HFFc6 (cell line): ENCODE measurements around the gene BUB3. TPM values are rescaled to one million over a fixed set of nuclear protein-coding genes. Genes with fewer than 3 reads are reported as not detected.

Experiments used
- DNase-seq: peaks from one replicate; pipeline ENCODE4 v3.0.0-alpha.2; 2018
- H3K27ac Mint-ChIP-seq: 2 replicates; pipeline ENCODE4 v1.8.0; 2020; ENCODE audit warnings: mild to moderate bottlenecking, mixed read lengths
- H3K27me3 Mint-ChIP-seq: 2 replicates; pipeline ENCODE4 v1.8.0; 2021; ENCODE audit warnings: mild to moderate bottlenecking, moderate library complexity, mixed read lengths; ENCODE audit not compliant: insufficient read depth
- H3K36me3 Mint-ChIP-seq: 2 replicates; pipeline ENCODE4 v1.8.0; 2021; ENCODE audit warnings: low read depth, mixed read lengths
- H3K4me1 Mint-ChIP-seq: 2 replicates; pipeline ENCODE4 v1.8.0; 2020; ENCODE audit warnings: low read depth, mixed read lengths
- H3K4me3 Mint-ChIP-seq: 2 replicates; pipeline ENCODE4 v1.8.0; 2020; ENCODE audit warnings: mild to moderate bottlenecking, moderate library complexity, mixed read lengths
- H3K9me3 Mint-ChIP-seq: 2 replicates; pipeline ENCODE4 v1.8.0; 2020; ENCODE audit warnings: mild to moderate bottlenecking, mixed read lengths
- CTCF ChIP-seq: fragments of 200-600 bp; sonication (generic); IDR thresholded peaks from 2 replicates; pipeline ENCODE4 v1.5.0; 2021; ENCODE audit warnings: antibody characterized with exemption, mild to moderate bottlenecking
- total RNA-seq, 6 experiments: library from RNA; stranded (reverse); fragmentation: NEBNext Ultra II Directional; extraction: Animal tissue kit (Norgen Biotek cat#: 25700); gene quantifications; 2 replicates in 1 of 6; 3 replicates in 5 of 6; pipeline ENCODE4 v1.2.3, GENCODE V29; 2021

The BUB3 gene
- total RNA-seq, 6 experiments from 2014 or later: 154 to 214 (median 202) TPM

DNA sequence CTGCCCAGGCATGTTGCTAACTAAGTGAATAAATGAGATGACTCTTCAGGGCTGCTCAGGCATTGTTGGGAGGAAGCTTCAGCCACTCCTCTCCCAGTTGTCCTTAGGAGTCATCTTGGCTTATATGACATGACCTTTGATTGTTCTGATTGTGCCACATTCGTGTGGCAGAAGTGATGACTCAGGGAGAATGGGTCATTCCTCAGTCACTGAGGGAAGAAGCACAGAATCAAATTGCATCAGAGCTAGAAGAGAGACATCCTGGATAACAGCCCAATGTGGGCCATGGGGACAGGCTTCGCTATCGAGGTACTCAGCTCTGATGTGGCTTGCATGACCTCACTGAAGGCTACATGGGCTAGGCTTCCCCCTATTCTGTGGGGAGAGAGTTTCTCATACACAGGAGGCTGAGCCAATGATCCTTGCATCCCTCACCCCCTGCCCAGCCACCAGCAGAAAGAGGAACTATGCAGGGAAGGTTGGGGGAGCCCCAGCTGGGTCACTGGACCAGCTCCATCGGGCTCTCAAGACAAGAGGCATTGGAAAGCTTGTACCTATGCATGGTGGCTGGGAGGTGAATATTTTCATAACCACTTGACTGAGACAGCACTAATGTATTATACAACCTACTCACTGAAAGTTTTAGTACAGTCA is 24.5 kb upstream of the BUB3 start:
- H3K9me3 Mint-ChIP-seq: no peaks in the 10 kb centered on the region
- H3K4me1 Mint-ChIP-seq: peaks cover 20% of the 10 kb centered on the region
- no peak for TF ChIP-seq CTCF
- no peaks in the 10 kb centered on the region for H3K36me3 Mint-ChIP-seq
- no peak overlapping the region for H3K27ac Mint-ChIP-seq
- no peak overlapping the region for H3K4me3 Mint-ChIP-seq
- no peak for DNase-seq
- peaks cover 39% of the 10 kb centered on the region for H3K27me3 Mint-ChIP-seq

- Mint-ChIP-seq H3K4me3 (peak overlapping the region; percentile 72), H3K36me3 (no peaks in the 10 kb centered on the region), H3K27me3 (peaks cover 53% of the 10 kb centered on the region), H3K9me3 (no peaks in the 10 kb centered on the region), H3K27ac (no peak overlapping the region), H3K4me1 (peaks cover 20% of the 10 kb centered on the region)
- peak; percentile 93 for TF ChIP-seq CTCF
- peak; percentile 54 for DNase-seq
Observed at GRCh38 chr10:123132576-123133477, 21.4 kb upstream of the BUB3 start.

DNA sequence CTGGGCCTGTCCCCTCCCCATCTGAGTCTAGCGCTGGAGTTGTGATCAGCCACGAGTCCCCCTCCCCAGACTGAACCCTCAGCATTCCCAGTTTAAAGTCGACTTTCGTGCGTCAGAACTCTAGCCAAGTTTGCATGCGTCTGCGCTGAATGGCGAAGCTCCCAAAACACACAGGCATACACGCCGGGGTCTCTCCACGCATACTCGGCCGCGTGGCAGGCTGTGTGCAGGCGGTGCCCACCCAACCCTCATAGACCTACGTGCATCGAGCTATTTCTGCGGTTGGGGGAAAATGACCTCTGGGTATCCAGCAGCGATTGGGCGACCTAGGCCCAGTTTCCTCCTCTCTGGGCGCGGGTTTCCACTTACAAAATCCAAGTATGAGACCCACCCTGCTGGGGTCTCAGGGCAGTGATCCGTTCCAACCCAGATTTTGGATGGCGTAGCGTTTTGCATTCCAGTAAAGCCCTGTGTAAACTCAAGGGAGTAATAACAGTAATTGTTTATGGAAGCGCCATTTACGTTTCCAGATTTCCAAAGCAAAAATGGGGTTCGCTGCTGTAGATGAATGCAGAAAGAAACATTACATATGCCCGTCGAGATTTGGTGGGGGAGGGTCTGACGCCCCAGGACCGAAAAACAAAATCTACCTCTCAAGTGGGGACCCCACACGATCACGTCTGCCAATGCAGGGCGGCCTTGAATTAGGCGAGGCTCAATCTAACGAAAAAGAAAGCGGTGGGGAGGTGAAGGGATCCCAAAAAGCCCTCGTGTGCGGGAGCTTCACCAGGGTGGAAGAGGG is 20.5 kb upstream of the BUB3 start:
- Mint-ChIP-seq H3K4me3 (peak overlapping the region; percentile 42; the same call in 1 of the 2 replicates), H3K4me1 (peaks cover 20% of the 10 kb centered on the region), H3K36me3 (no peaks in the 10 kb centered on the region), H3K27ac (no peak overlapping the region), H3K27me3 (peaks cover 57% of the 10 kb centered on the region), H3K9me3 (no peaks in the 10 kb centered on the region)
- DNase-seq: no peak
- TF ChIP-seq CTCF: no peak

- Mint-ChIP-seq H3K27me3 (peaks cover 64% of the 10 kb centered on the region), H3K4me3 (peak overlapping the region; percentile 42; the same call in 1 of the 2 replicates), H3K9me3 (no peaks in the 10 kb centered on the region), H3K4me1 (peaks cover 21% of the 10 kb centered on the region), H3K27ac (no peak overlapping the region), H3K36me3 (no peaks in the 10 kb centered on the region)
- no peak for DNase-seq
- TF ChIP-seq CTCF: no peak
Observed at GRCh38 chr10:123134343-123134914, 19.8 kb upstream of the BUB3 start.

DNA sequence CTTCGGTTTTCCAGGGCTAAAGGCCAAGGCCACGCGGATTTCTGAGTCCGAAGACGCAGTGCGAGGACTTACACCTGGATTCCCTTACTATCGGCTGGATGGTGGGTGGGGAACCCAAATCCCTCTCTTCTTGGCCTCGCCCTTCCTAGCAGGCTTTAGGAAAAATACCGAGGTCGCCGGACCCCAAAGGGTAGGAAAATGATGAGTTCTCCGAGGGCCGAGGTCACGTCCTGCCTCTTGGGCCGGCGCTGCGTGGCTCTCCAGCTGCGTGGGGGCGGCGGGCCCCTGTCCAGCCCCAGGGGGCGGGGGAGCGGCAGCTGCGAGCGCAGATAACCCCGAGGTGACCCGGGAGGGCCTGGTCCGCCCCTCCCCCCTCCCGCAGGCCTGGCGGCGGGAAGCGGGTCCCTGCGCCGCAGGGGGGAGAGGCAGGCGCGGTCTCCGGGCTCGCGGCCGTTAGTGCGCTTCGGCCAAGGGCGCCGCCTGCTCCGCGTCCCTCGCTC is 19.2 kb upstream of the BUB3 start:
- H3K36me3 Mint-ChIP-seq: no peaks in the 10 kb centered on the region
- H3K4me3 Mint-ChIP-seq: no peak overlapping the region
- H3K4me1 Mint-ChIP-seq: peaks cover 23% of the 10 kb centered on the region
- H3K27me3 Mint-ChIP-seq: peaks cover 69% of the 10 kb centered on the region
- no peak overlapping the region for H3K27ac Mint-ChIP-seq
- TF ChIP-seq CTCF: no peak
- H3K9me3 Mint-ChIP-seq: no peaks in the 10 kb centered on the region
- no peak for DNase-seq
